Stimulated activated naive CD8-positive, alpha-beta T cell treated with anti-CD3 and anti-CD28 coated beads, Interleukin-15, Interleukin-2, amounts not matched to agents 100 U/mL and 50 U/mL, for 24 hours (primary cell): ENCODE measurements around the gene TRIM72.
"Not testable (repeated sequence)": the region's sequence is repeated elsewhere in the genome, so short reads cannot be mapped to it uniquely, and the experiment has no call there.

Experiments used
- ATAC-seq: fragments of 150-1000 bp; cut with Tn5 transposase; one replicate; pipeline ENCODE4 v1.10.0; 2021
- DNase-seq: peaks from one replicate; pipeline ENCODE4 v3.0.0; 2021

The TRIM72 gene

DNA sequence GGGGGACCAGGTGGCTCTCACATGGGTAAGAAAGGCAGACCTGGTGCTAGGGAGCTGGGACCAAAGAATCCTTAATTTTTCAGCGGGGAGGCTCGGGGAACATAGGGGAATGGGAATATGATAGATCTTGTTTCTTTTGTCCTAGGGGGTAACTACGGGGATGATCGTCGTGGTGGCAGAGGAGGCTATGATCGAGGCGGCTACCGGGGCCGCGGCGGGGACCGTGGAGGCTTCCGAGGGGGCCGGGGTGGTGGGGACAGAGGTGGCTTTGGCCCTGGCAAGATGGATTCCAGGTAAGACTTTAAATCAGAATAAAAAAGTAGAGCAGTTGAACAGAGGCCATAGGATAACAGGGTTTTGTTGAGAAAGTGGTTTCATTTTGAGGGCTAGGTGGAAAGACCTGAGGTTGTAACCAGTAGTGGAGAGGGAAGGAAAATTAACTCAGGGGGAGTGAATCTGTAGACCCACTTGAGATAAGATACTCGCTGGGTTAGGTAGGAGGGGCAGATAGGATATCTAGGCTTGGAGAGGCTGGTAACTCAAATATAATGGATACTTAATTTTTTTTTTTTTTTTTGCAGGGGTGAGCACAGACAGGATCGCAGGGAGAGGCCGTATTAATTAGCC lies 23.0 kb upstream of the TRIM72 start:
- no peak for ATAC-seq

DNA sequence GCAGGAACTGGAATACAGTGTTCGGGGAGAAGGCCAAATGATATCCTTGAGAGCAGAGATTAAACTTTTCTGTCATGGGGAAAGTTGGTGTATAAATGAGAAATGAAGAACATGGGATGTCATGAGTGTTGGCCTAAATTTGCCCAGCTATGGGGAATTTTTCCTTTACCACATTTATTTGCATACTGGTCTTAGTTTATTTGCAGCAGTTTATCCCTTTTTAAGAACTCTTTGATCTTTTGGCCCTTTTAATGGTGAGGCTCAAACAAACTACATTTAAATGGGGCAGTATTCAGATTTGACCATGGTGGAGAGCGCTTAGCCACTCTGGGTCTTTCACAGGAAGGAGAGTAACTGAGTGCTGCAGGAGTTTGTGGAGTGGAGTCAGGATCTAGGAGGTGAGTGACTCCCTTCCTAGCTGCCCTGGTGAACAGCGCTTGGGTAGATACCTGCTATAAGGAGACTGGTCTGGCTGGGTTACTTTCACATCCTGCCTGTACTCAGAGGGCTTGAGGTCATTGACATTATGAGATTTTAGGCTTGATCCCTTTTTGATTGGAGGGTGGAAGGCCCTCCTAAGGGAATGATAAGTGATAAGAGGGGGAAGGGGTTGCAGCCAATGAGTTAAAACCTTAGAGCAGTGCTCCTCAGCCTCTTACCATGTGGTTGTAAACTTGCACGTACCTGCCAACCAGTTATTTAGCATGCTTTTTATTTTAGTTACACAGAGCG lies 22.1 kb upstream of the TRIM72 start:
- no peak for ATAC-seq
- no peak for DNase-seq

More for the DNA sequence above, 23.0 kb upstream of the TRIM72 start:
- no peak for DNase-seq

- ATAC-seq (no peak), DNase-seq (no peak)
Observed at GRCh38 chr16:31192856-31193642, 20.9 kb upstream of the TRIM72 start.

- ATAC-seq (no peak), DNase-seq (no peak)
Observed at GRCh38 chr16:31193874-31194273, 20.0 kb upstream of the TRIM72 start.

DNA sequence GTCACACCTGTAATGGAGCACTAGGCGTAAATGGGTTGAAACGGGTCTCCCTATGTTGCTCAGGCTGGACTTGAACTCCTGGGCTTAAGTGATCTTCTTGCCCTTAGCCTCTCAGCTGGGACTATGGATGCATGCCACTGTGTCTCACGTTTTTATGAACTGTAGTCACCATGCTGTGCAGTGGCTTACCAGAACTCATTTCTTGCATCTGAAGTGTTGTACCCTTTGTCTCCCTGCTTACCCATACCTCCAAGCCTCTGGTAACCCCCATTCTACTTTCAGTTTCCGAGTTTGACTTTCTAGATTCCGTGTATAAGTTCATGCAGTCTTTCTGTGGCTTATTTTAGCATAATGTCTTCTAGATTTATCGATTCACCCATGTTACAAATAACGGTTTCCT lies 19.0 kb upstream of the TRIM72 start:
- ATAC-seq (no peak), DNase-seq (no peak)

DNA sequence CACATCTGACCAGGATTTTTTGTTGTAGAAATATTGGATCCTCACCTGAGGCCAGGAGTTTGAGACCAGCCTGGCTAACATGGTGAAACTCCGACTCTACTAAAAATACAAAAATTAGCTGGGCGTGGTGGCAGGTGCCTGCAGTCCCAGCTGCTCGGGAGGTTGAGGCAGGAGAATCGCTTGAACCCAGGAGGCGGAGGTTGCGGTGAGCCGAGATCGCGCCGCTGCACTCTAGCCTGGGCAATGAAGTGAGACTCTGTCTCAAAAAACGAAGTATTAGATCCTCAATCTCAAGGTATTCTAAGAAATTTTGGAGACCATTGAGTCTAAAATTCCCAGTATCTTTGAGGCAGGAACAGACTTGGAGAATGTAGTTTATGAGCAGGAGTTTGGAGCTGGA lies 18.1 kb upstream of the TRIM72 start:
- DNase-seq, ATAC-seq: not testable (repeated sequence)

DNA sequence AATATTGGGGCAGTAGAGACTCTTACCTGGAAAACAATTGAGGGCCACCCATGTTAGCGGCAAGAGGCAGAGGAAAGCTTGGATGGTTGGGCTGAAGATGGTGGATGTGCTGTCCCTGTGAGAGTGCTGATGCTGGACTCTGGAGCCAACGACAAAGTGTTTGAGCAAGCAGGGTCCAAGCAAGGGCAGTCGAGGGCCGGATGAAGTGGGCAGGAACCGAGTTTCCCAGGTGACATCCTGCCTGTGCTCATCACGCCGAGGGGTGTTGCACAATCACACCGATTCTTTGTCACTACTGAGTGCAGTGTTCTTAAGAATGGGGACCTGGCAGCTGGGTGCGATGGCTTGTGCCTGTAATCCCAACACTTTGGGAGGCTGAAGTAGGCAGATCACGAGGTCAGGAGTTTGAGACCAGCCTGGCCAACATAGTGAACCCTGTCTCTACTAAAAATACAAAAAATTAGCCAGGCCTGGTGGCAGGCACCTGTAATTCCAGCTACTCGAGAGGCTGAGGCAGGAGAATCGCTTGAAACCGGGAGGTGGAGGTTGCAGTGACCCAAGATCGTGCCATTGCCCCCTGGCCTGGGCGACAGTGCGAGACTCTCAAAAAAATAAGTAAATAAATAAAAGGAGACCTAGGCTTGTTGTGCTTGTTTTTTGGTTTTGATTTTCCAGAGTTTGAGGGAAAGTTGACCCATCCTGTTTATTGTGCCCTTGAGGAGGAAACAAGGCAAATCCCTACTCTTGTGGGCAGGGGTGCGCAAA lies 17.4 kb upstream of the TRIM72 start:
- no peak for ATAC-seq
- DNase-seq, result no peak

- DNase-seq, result no peak
- ATAC-seq, result no peak
Observed at GRCh38 chr16:31198207-31198882, 15.6 kb upstream of the TRIM72 start.

DNA sequence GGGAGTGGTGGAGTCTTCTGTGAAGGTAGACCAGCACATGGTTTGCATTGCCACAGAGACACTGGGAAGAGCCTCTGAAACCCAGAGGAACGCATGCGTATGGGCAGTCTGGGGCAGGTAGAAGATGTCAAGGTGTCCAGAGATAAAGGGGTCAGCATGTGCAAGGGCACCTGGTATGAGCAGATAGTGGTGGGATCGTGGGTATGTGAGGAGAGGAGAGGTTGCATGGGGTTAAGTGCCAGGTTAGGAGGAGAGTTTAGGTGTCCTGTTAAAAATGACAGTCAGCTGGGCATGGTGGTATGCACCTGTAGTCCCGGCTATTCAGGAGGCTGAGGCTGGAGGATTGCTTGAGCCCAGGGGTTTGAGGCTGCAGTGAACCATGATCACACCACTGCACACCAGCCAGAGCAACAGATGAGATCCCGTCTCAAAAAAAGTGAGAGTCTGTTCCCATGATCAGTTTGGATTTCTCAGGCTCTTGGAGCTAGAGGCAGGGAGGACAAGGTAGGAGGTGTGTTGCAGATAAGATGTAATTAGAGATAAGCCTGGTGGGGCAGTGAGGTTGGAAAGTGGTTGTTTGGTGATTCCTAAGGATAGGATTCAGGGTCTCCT lies 14.4 kb upstream of the TRIM72 start:
- ATAC-seq, result no peak
- DNase-seq, result no peak

GRCh38 chr16:31200111-31200510 lies 13.8 kb upstream of the TRIM72 start:
- ATAC-seq, DNase-seq: not testable (repeated sequence)

- DNase-seq (peak; percentile 48), ATAC-seq (peak; percentile 40)
Observed at GRCh38 chr16:31200821-31201568, 12.9 kb upstream of the TRIM72 start.

DNA sequence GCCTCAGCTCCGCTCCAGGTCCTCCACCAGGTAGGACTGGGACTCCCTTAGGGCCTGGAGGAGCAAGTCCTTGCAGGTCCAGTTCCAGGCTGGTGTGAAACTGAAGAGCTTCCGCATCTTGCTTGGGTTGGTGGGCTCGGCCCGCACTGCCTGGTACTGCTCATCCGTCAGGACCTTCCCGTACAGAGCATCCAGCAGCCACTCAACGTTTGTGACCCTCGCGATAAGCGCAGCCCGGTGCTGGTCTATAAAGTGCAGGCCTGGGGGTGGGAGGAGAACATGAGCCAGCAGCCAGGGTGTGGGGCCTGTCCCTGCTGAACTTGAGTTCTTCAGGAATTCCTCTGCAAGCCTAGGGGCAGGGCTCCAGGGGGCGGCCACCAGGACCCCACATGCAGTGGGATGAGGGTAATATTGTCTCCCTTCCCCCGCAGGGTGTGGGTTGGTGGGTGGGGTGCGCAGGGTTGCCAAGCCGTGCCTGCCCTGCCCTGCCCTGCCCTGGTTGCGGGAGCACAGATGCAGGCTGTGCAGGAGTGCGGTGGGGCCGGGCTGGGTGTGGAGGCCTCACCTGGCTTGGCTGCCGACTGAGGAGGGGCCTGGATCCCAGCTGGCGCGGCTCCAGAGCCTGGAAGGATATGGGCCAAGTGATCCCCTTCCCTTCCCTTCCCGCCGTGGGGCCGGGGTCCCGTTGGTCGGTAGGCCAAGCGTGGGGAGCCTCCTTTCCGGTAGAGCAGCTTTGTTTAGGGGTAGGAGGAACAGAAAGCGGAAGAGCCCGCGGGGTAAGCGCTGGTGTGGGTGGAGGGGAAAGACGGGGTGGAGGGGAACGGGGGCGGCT lies 12.1 kb upstream of the TRIM72 start:
- DNase-seq, result peak; percentile 43
- ATAC-seq, result peak; percentile 47

- DNase-seq (peak; percentile 47), ATAC-seq (peak; percentile 28)
Observed at GRCh38 chr16:31202414-31203375, 11.2 kb upstream of the TRIM72 start, which contains the start of gene PYCARD. TSS of gene PYCARD (minus strand) at chr16:31202760. CDS start at chr16:31202690, 70 bp downstream.

DNA sequence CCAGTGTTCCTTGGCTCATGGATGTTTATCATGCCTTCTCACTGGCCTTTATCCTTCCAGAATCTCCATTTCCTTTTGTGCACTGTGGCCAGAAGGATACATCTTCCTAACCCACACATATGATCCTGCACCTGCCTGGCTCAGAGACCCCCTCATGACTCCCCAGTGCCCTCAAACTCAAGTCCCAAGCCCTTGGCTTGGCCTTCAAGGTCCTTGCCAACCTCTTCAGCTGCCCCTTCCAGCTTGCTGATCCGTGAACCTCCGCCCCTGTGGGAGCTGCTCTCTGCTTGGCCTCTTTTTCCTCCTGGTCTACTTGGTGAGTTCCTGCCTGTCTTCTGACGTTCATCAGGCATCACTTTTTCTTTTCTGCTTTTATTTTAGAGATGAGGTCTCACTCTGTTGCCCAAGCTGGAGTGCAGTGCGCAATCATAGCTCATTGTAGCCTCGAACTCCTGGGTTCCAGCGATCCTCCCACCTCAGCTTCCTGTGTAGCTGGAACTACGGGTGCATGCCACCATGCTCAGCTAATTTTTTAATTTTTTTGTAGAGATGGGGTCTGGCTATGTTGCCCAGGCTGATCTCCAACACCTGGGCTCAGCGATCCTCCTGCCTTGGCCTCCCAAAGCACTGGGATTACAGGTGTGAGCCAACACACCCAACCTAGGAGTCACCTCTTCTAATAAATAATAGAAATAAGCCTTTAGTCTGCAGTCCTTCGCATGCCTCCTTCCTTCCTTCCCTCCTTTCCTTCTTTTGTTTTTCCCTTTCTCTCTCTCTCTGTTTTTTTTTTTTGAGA lies 8.8 kb upstream of the TRIM72 start:
- no peak for ATAC-seq
- no peak for DNase-seq

DNA sequence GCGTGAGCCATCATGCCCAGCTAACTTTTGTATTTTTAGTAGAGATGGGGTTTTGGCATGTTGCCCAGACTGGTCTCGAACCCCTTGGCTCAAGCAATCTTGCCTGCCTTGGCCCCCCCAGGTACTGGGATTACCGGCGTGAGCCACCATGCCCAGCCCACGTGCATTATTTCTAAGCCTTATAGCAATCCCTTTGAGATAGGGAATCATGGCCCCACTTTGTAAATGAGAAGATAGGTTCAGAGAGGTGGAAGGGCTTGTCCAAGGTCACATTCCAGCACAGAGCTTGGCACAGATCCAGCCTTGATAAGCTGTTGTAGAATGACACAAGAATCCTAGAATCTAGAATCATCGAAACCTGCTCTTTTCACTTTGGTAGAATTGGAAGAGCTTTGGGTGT lies 7.1 kb upstream of the TRIM72 start:
- DNase-seq (no peak), ATAC-seq (no peak)

GRCh38 chr16:31213342-31213741 lies 577 bp upstream of the TRIM72 start:
- no peak for DNase-seq
- ATAC-seq, result no peak

DNA sequence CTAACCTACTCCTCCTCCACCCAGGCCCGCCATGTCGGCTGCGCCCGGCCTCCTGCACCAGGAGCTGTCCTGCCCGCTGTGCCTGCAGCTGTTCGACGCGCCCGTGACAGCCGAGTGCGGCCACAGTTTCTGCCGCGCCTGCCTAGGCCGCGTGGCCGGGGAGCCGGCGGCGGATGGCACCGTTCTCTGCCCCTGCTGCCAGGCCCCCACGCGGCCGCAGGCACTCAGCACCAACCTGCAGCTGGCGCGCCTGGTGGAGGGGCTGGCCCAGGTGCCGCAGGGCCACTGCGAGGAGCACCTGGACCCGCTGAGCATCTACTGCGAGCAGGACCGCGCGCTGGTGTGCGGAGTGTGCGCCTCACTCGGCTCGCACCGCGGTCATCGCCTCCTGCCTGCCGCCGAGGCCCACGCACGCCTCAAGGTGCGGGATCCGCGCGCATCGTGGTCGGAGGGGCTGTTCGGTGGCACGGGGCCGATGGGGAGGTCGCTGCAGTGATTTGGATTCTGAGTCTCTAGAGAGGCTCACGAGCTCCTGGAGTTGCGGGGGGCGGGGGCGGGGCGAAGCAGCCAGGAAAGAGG lies 878 bp downstream of the TRIM72 start:
- no peak for DNase-seq
- ATAC-seq, result peak; percentile 16
